Measurements from ENCODE around the gene RBM14.
"Not testable (repeated sequence)": the region's sequence is repeated elsewhere in the genome, so short reads cannot be mapped to it uniquely, and the experiment has no call there.

DNA sequence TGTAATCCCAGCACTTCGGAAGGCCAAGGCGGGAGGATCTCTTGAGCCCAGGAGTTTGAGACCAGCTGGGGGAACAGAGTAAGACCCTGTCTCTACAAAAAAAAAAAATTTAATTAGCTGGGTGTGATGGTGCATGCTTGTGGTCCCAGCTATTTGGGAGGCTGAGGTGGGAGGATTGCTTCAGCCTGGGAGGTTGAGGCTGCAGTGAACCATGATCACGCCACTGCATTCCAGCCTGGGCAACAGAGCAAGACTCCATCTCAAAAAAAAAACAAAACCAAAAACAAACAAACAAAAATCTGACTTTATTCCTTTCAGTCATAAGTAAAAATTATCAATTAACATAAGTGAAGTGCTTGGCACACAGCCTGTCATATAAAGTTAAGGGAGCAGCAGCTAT is 9.8 kb upstream of the RBM14 start:
- not testable (repeated sequence) for TF ChIP-seq POLR2A (IDR thresholded peaks at IDR 0.05; ENCODE audit: extremely low read depth, insufficient read length); MYC (IDR thresholded peaks at IDR 0.05; ENCODE audit: low read depth, low read length)
- TF ChIP-seq, protein P1, sequence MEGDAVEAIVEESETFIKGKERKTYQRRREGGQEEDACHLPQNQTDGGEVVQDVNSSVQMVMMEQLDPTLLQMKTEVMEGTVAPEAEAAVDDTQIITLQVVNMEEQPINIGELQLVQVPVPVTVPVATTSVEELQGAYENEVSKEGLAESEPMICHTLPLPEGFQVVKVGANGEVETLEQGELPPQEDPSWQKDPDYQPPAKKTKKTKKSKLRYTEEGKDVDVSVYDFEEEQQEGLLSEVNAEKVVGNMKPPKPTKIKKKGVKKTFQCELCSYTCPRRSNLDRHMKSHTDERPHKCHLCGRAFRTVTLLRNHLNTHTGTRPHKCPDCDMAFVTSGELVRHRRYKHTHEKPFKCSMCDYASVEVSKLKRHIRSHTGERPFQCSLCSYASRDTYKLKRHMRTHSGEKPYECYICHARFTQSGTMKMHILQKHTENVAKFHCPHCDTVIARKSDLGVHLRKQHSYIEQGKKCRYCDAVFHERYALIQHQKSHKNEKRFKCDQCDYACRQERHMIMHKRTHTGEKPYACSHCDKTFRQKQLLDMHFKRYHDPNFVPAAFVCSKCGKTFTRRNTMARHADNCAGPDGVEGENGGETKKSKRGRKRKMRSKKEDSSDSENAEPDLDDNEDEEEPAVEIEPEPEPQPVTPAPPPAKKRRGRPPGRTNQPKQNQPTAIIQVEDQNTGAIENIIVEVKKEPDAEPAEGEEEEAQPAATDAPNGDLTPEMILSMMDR (IDR thresholded peaks at IDR 0.05; ENCODE audit: low read depth, low read length): not testable (repeated sequence)
- TF ChIP-seq, protein P2, sequence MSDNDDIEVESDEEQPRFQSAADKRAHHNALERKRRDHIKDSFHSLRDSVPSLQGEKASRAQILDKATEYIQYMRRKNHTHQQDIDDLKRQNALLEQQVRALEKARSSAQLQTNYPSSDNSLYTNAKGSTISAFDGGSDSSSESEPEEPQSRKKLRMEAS (IDR thresholded peaks at IDR 0.05; ENCODE audit: low read depth, low read length): not testable (repeated sequence)

Measured in NB4 (cell line).